Astrocyte (in vitro differentiated cells and primary cell): ENCODE measurements around the gene CACNA1D. TPM values are rescaled to one million over a fixed set of nuclear protein-coding genes. Genes with fewer than 3 reads are reported as not detected.

Experiments used
- DNase-seq: peaks from one replicate; pipeline ENCODE4 v3.0.0-alpha.2; 2010; ENCODE audit warnings: low read depth
- FAIRE-seq: peaks from 2 replicates; lab custom pipeline; 2011; peaks lifted over from hg19 to GRCh38; lab: Jason Lieb, UNC
- H2AFZ ChIP-seq: 2 replicates; pipeline ENCODE4 v1.6.0; 2012; ENCODE audit warnings: low read depth, low read length, inconsistent platforms
- H3K27ac ChIP-seq: 2 replicates; pipeline ENCODE4 v1.5.1; 2011; ENCODE audit warnings: low read depth, low read length, inconsistent platforms
- H3K27me3 ChIP-seq: 2 replicates; pipeline ENCODE4 v1.6.0; 2011; ENCODE audit warnings: low read length, inconsistent platforms; ENCODE audit not compliant: insufficient read depth
- H3K36me3 ChIP-seq: 2 replicates; pipeline ENCODE4 v1.5.1; 2011; ENCODE audit warnings: low read length, inconsistent platforms; ENCODE audit not compliant: insufficient read depth
- H3K4me1 ChIP-seq: 2 replicates; pipeline ENCODE4 v1.5.1; 2011; ENCODE audit warnings: low read length, inconsistent platforms; ENCODE audit not compliant: insufficient read depth
- H3K4me2 ChIP-seq: 2 replicates; pipeline ENCODE4 v1.6.0; 2012; ENCODE audit warnings: low read length, inconsistent platforms
- H3K4me3 ChIP-seq: 2 replicates; pipeline ENCODE4 v1.5.1; 2011; ENCODE audit warnings: low read depth, mild to moderate bottlenecking, low read length, inconsistent platforms; ENCODE audit not compliant: insufficient read depth
- H3K79me2 ChIP-seq: 2 replicates; pipeline ENCODE4 v1.6.0; 2012; ENCODE audit warnings: mild to moderate bottlenecking, low read length, inconsistent platforms; ENCODE audit not compliant: insufficient read depth
- H3K9ac ChIP-seq: 2 replicates; pipeline ENCODE4 v1.6.0; 2012; ENCODE audit warnings: mild to moderate bottlenecking, low read length, inconsistent platforms
- H3K9me3 ChIP-seq: 2 replicates; pipeline ENCODE4 v1.5.1; 2012; ENCODE audit warnings: low read depth, mild to moderate bottlenecking, low read length, inconsistent platforms; ENCODE audit not compliant: insufficient read depth
- H4K20me1 ChIP-seq: 2 replicates; pipeline ENCODE4 v1.6.0; 2012; ENCODE audit warnings: low read length, inconsistent platforms; ENCODE audit not compliant: insufficient read depth
- H3K27ac Mint-ChIP-seq: one replicate; pipeline ENCODE4 v1.8.0; 2021; ENCODE audit warnings: mild to moderate bottlenecking, mixed read lengths; ENCODE audit not compliant: unreplicated experiment
- H3K27me3 Mint-ChIP-seq: one replicate; pipeline ENCODE4 v1.8.0; 2021; ENCODE audit warnings: low read depth, mixed read lengths; ENCODE audit not compliant: unreplicated experiment
- H3K36me3 Mint-ChIP-seq: one replicate; pipeline ENCODE4 v1.8.0; 2021; ENCODE audit warnings: low read depth, mixed read lengths; ENCODE audit not compliant: unreplicated experiment
- H3K4me1 Mint-ChIP-seq: one replicate; pipeline ENCODE4 v1.8.0; 2021; ENCODE audit warnings: low read depth, mixed read lengths; ENCODE audit not compliant: unreplicated experiment
- H3K4me3 Mint-ChIP-seq: one replicate; pipeline ENCODE4 v1.8.0; 2021; ENCODE audit warnings: mild to moderate bottlenecking, moderate library complexity, mixed read lengths; ENCODE audit not compliant: unreplicated experiment
- H3K9me3 Mint-ChIP-seq: one replicate; pipeline ENCODE4 v1.8.0; 2021; ENCODE audit warnings: mild to moderate bottlenecking, mixed read lengths; ENCODE audit not compliant: unreplicated experiment
- CTCF ChIP-seq: IDR thresholded peaks from 2 replicates; pipeline ENCODE4 v1.5.1; 2011; ENCODE audit warnings: low read depth, mild to moderate bottlenecking, inconsistent platforms, low read length, moderate library complexity; ENCODE audit not compliant: insufficient read depth
- EZH2 ChIP-seq: IDR thresholded peaks from 2 replicates; pipeline ENCODE4 v1.6.1; 2012; ENCODE audit warnings: mild to moderate bottlenecking, low read length, inconsistent platforms; ENCODE audit not compliant: insufficient read depth
- total RNA-seq: library from RNA; stranded (reverse); gene quantifications from 2 replicates; pipeline ENCODE4 v1.2.1, GENCODE V29; 2021

CACNA1D gene
- total RNA-seq, 1 donor from 2014 or later, result 0.41 TPM

DNA sequence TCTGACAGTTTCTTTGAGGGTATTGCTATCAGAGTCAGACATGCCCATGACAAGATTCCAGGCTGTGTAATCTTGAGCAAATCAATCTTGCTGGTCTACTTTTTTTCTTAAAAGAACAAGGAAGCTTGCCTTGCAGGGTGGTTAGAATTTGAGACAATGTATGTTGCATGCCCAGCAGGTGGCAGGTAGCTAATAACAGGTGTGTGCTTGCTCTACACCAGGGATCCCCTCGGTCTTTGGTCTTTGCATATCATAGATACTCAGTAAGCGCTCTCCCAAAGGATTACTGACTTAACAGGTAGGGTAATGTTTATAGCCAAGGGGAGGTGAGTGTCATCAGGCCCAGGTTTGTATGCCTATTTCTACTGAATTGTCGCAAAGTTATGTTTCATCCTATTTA is 37.3 kb downstream of the CACNA1D start:
- Mint-ChIP-seq H3K9me3 (no peaks in the 10 kb centered on the region), H3K4me1 (no peaks in the 10 kb centered on the region), H3K27ac (no peak overlapping the region), H3K4me3 (no peak overlapping the region), H3K27me3 (peaks cover 18% of the 10 kb centered on the region), H3K36me3 (no peaks in the 10 kb centered on the region)
- peaks cover 3% of the 10 kb centered on the region for H3K27me3 ChIP-seq
- no peak for TF ChIP-seq CTCF
- TF ChIP-seq EZH2, result no peak
- H2AFZ ChIP-seq, result no peak overlapping the region
- no peak overlapping the region for H3K9ac ChIP-seq
- H3K4me2 ChIP-seq, result no peak overlapping the region
- no peak overlapping the region for H3K27ac ChIP-seq
- no peaks in the 10 kb centered on the region for H3K36me3 ChIP-seq
- no peaks in the 10 kb centered on the region for H4K20me1 ChIP-seq
- no peaks in the 10 kb centered on the region for H3K9me3 ChIP-seq
- DNase-seq, result no peak
- no peak overlapping the region for H3K4me3 ChIP-seq
- FAIRE-seq, result no peak
- H3K79me2 ChIP-seq, result no peaks in the 10 kb centered on the region
- no peaks in the 10 kb centered on the region for H3K4me1 ChIP-seq

DNA sequence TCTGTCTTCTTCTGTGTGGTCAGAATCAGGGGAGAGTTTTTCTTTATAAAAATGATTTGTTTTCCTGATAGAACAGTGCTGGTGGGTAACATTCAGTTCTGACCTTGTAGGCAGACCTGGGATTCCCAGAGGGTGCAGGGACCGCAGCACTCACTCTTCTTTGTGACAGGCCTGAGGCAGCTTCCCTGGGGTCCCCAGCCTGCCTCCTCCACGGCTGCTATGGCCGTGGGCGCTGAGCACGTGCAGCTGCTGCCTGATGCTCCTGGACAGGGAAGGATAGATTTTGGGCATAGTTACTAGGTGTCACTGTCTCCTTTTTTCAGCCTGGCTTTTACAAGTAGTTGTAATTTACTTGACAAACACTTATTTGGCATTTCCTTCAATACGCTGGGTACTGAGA is 39.1 kb downstream of the CACNA1D start:
- Histone ChIP-seq H3K27me3 (peaks cover 3% of the 10 kb centered on the region), H3K4me2 (no peak overlapping the region), H4K20me1 (no peaks in the 10 kb centered on the region), H3K9me3 (no peaks in the 10 kb centered on the region), H3K9ac (no peak overlapping the region), H3K27ac (no peak overlapping the region), H2AFZ (no peak overlapping the region), H3K79me2 (no peaks in the 10 kb centered on the region), H3K4me1 (no peaks in the 10 kb centered on the region), H3K36me3 (no peaks in the 10 kb centered on the region), H3K4me3 (no peak overlapping the region)
- no peaks in the 10 kb centered on the region for H3K4me1 Mint-ChIP-seq
- H3K9me3 Mint-ChIP-seq, result no peaks in the 10 kb centered on the region
- FAIRE-seq (no peak), DNase-seq (no peak)
- H3K27ac Mint-ChIP-seq, result no peak overlapping the region
- TF ChIP-seq CTCF (no peak), EZH2 (no peak)
- peaks cover 16% of the 10 kb centered on the region for H3K27me3 Mint-ChIP-seq
- H3K36me3 Mint-ChIP-seq, result no peaks in the 10 kb centered on the region
- no peak overlapping the region for H3K4me3 Mint-ChIP-seq

DNA sequence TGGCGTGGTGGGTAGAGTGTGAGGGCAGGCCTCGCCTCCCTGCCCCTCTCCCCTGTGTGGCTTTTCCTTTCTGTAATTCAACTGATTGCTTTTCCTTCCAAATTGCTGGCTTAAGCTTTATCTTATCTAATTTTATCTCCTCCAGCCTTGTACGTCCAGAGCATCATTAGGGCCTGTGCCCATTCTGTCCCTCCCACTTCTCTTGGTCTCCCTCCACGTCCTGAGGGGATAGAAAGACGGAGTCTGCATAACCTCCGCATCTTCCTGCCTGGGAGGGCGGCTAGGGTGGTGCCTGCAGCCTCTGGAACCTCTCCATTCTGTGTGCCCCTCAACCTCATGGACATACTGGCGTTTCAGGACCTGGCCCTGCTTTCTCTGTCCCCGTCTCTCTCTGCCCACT is 39.8 kb downstream of the CACNA1D start:
- no peak overlapping the region for H3K9ac ChIP-seq
- Mint-ChIP-seq H3K9me3 (no peaks in the 10 kb centered on the region), H3K27ac (no peak overlapping the region), H3K4me3 (no peak overlapping the region), H3K36me3 (no peaks in the 10 kb centered on the region), H3K4me1 (no peaks in the 10 kb centered on the region), H3K27me3 (peaks cover 16% of the 10 kb centered on the region)
- no peak for TF ChIP-seq CTCF
- TF ChIP-seq EZH2, result no peak
- DNase-seq (no peak), FAIRE-seq (no peak)
- H3K4me3 ChIP-seq, result no peak overlapping the region
- H3K36me3 ChIP-seq, result no peaks in the 10 kb centered on the region
- H3K4me2 ChIP-seq, result no peak overlapping the region
- H4K20me1 ChIP-seq, result no peaks in the 10 kb centered on the region
- H3K79me2 ChIP-seq, result no peaks in the 10 kb centered on the region
- peaks cover 3% of the 10 kb centered on the region for H3K27me3 ChIP-seq
- H3K4me1 ChIP-seq, result no peaks in the 10 kb centered on the region
- H2AFZ ChIP-seq, result no peak overlapping the region
- H3K27ac ChIP-seq, result no peak overlapping the region
- H3K9me3 ChIP-seq, result no peaks in the 10 kb centered on the region
